GM19438 (cell line): ENCODE measurements around the gene SCN4B.

Experiments
- ATAC-seq: cut with Tn5 transposase; IDR thresholded peaks from one replicate; pipeline ENCODE4 v1.9.1; 2021; ENCODE audit warnings: low read depth; ENCODE audit not compliant: unreplicated experiment

SCN4B gene

GRCh38 chr11:118175031-118175992 is 22.7 kb upstream of the SCN4B start:
- ATAC-seq = no peak

GRCh38 chr11:118174006-118174567 is 21.5 kb upstream of the SCN4B start:
- no peak for ATAC-seq

- no peak for ATAC-seq
Measured at GRCh38 chr11:118172356-118172755, 19.7 kb upstream of the SCN4B start.

GRCh38 chr11:118171269-118172062 is 18.8 kb upstream of the SCN4B start:
- ATAC-seq = no peak

- no peak for ATAC-seq
Measured at GRCh38 chr11:118170882-118171268, 18.3 kb upstream of the SCN4B start.

GRCh38 chr11:118170231-118170630 is 17.6 kb upstream of the SCN4B start:
- ATAC-seq = no peak

GRCh38 chr11:118169300-118170140 is 16.9 kb upstream of the SCN4B start:
- no peak for ATAC-seq

- ATAC-seq = no peak
Measured at GRCh38 chr11:118168751-118169150, 16.1 kb upstream of the SCN4B start.

- ATAC-seq = no peak
Measured at GRCh38 chr11:118168316-118168715, 15.7 kb upstream of the SCN4B start.

GRCh38 chr11:118167906-118168305 is 15.3 kb upstream of the SCN4B start:
- no peak for ATAC-seq

GRCh38 chr11:118167253-118167652 is 14.6 kb upstream of the SCN4B start:
- no peak for ATAC-seq

- no peak for ATAC-seq
Measured at GRCh38 chr11:118166641-118167040, 14.0 kb upstream of the SCN4B start.

- no peak for ATAC-seq
Measured at GRCh38 chr11:118164885-118165284, 12.3 kb upstream of the SCN4B start.

- ATAC-seq = no peak
Measured at GRCh38 chr11:118163494-118163893, 10.9 kb upstream of the SCN4B start.

GRCh38 chr11:118162846-118163245 is 10.2 kb upstream of the SCN4B start:
- no peak for ATAC-seq

- no peak for ATAC-seq
Measured at GRCh38 chr11:118161786-118162185, 9.2 kb upstream of the SCN4B start.

GRCh38 chr11:118157186-118157895 is 4.7 kb upstream of the SCN4B start:
- no peak for ATAC-seq

GRCh38 chr11:118156531-118157185 is 4.0 kb upstream of the SCN4B start:
- ATAC-seq = no peak
